Upper lobe of left lung (tissue), 6 donors: ENCODE results near the gene ZSCAN18. TPM values are rescaled to one million over a fixed set of nuclear protein-coding genes. Genes with fewer than 3 reads are reported as not detected.
A peak's percentile ranks its signal among the peaks of the same experiment; 100 is the strongest.

Experiments used
- ATAC-seq, 2 donors: fragments of 200-7000 bp; cut with Tn5 transposase; one replicate each; pipeline ENCODE4 v1.9.1; 2022; ENCODE audit warnings: mild to moderate bottlenecking in 2 of 2, moderate library complexity in 2 of 2; ENCODE audit not compliant: low FRiP score in 2 of 2
- DNase-seq, 2 donors: peaks; one replicate each; pipeline ENCODE4 v3.0.0-alpha.2; 2019 to 2020
- H3K27ac ChIP-seq, 4 donors: fragments of 200-600 bp; sonication (generic); one replicate each; pipeline ENCODE4 v1.5.1; 2016 to 2019
- H3K27me3 ChIP-seq, 4 donors: fragments of 200-600 bp; sonication (generic); one replicate each; pipeline ENCODE4 v1.5.1; 2017 to 2019
- H3K36me3 ChIP-seq, 4 donors: fragments of 200-600 bp; sonication (generic); one replicate each; pipeline ENCODE4 v1.5.1; 2016 to 2019
- H3K4me1 ChIP-seq, 4 donors: fragments of 200-600 bp; sonication (generic); one replicate each; pipeline ENCODE4 v1.5.1; 2018 to 2019
- H3K4me3 ChIP-seq, 4 donors: fragments of 200-600 bp; sonication (generic); one replicate each; pipeline ENCODE4 v1.5.1; 2017 to 2019; ENCODE audit warnings: mild to moderate bottlenecking in 2 of 4, moderate library complexity in 1 of 4
- H3K9me3 ChIP-seq, 4 donors: fragments of 200-600 bp; sonication (generic); one replicate each; pipeline ENCODE4 v1.5.1; 2018 to 2019
- CTCF ChIP-seq, 6 experiments: fragments of 450-650 bp in 4 of 6; fragments of 200-600 bp in 2 of 6; sonication (generic) in 2 of 6; IDR thresholded peaks; one replicate each; pipeline ENCODE4 v1.5.1; 2016 to 2019; ENCODE audit warnings: antibody characterized with exemption in 6 of 6
- EP300 ChIP-seq, 4 donors: sonication (generic); formaldehyde crosslinking; IDR thresholded peaks; one replicate each; pipeline ENCODE4 v1.5.1; 2017; ENCODE audit warnings: antibody characterized with exemption in 4 of 4, control low read depth in 2 of 4
- POLR2A ChIP-seq, 4 donors: fragments of 450-650 bp; IDR thresholded peaks; one replicate each; pipeline ENCODE4 v1.5.1; 2016 to 2017; ENCODE audit warnings: antibody characterized with exemption in 4 of 4, mild to moderate bottlenecking in 2 of 4
- POLR2AphosphoS5 ChIP-seq, 2 donors: sonication (generic); formaldehyde crosslinking; IDR thresholded peaks; one replicate each; pipeline ENCODE4 v1.5.1; 2017; ENCODE audit warnings: antibody characterized with exemption in 2 of 2
- WGBS, 2 donors: methylation state at CpG; one replicate each; pipeline ENCODE4 v1.1.5; 2017 to 2018; 5-methylcytosine and 5-hydroxymethylcytosine counted together
- total RNA-seq, 6 donors: library from RNA; depleted of rRNA in 4 of 6; stranded (reverse); fragments of >200 nt in 4 of 6; gene quantifications; one replicate each; pipeline versions ENCODE4 v1.1.0 to v1.2.1, GENCODE V29; 2016 to 2021
- donor health status: DM: no; HTN: no; CAD: no; lungs with moderate emphysema.
- donor health status: DM: no; HTN: yes; CAD: no; lungs with severe emphysema.

Gene ZSCAN18
- total RNA-seq, 6 donors from 2014 or later, result 30.6 to 116 (median 74.1) TPM

- WGBS, 2 donors, result 6 to 13% methylated on average over 18 to 67 of the region's 77 CpGs
- Histone ChIP-seq H3K36me3 (no peaks in the 10 kb centered on the region), H3K9me3 (peaks cover 65 to 97% (median 94%) of the 10 kb centered on the region in 4 donors), H3K4me3 (no peak overlapping the region), H3K27ac (no peak overlapping the region), H3K27me3 (no peaks in the 10 kb centered on the region), H3K4me1 (no peaks in the 10 kb centered on the region)
- peak in 1 of 2 donors; percentile 19 for ATAC-seq
- TF ChIP-seq POLR2A (IDR thresholded peaks at IDR 0.05), result no peak
- no peak for TF ChIP-seq CTCF (IDR thresholded peaks at IDR 0.05)
- TF ChIP-seq POLR2AphosphoS5 (IDR thresholded peaks at IDR 0.05), result no peak
- TF ChIP-seq EP300 (IDR thresholded peaks at IDR 0.05), result no peak
- DNase-seq, result peak in 1 of 2 donors; percentile 49
These were observed 20.0 kb upstream of the ZSCAN18 start for GRCh38 chr19:58117841-58118575.

GRCh38 chr19:58108546-58108817 lies 10.5 kb upstream of the ZSCAN18 start:
- DNase-seq (no peak), ATAC-seq (no peak)
- Histone ChIP-seq H3K4me1 (no peaks in the 10 kb centered on the region), H3K4me3 (no peak overlapping the region), H3K27ac (no peak overlapping the region), H3K9me3 (peaks cover 55 to 98% (median 91%) of the 10 kb centered on the region in 4 donors), H3K27me3 (no peaks in the 10 kb centered on the region), H3K36me3 (no peaks in the 10 kb centered on the region)
- 84 to 88% methylated on average over 3 of the region's 3 CpGs for WGBS, 2 donors
- TF ChIP-seq EP300 (IDR thresholded peaks at IDR 0.05), result no peak
- TF ChIP-seq POLR2AphosphoS5 (IDR thresholded peaks at IDR 0.05), result no peak
- no peak for TF ChIP-seq POLR2A (IDR thresholded peaks at IDR 0.05)
- no peak for TF ChIP-seq CTCF (IDR thresholded peaks at IDR 0.05)

- H3K27me3 ChIP-seq, result no peaks in the 10 kb centered on the region
- H3K4me1 ChIP-seq, result no peaks in the 10 kb centered on the region
- no peak overlapping the region for H3K4me3 ChIP-seq
- ATAC-seq (no peak), DNase-seq (no peak)
- H3K27ac ChIP-seq, result no peak overlapping the region
- no peaks in the 10 kb centered on the region for H3K36me3 ChIP-seq
- 87 to 88% methylated on average over 7 of the region's 7 CpGs for WGBS, 2 donors
- peaks cover 55 to 98% (median 91%) of the 10 kb centered on the region in 4 donors for H3K9me3 ChIP-seq
- no peak for TF ChIP-seq POLR2AphosphoS5 (IDR thresholded peaks at IDR 0.05)
- no peak for TF ChIP-seq CTCF (IDR thresholded peaks at IDR 0.05)
- TF ChIP-seq POLR2A (IDR thresholded peaks at IDR 0.05), result no peak
- no peak for TF ChIP-seq EP300 (IDR thresholded peaks at IDR 0.05)
These were observed 9.9 kb upstream of the ZSCAN18 start for GRCh38 chr19:58107778-58108545.

- ATAC-seq, result no peak
These were observed 609 bp upstream of the ZSCAN18 start for GRCh38 chr19:58098682-58098998.

More at GRCh38 chr19:58098682-58098998, 609 bp upstream of the ZSCAN18 start:
- Histone ChIP-seq H3K9me3 (peaks cover 0 to 42% (median 31%) of the 10 kb centered on the region in 4 donors), H3K4me3 (peak overlapping the region in 3 of 4 donors; percentile 87 to 99 (median 95)), H3K36me3 (no peaks in the 10 kb centered on the region), H3K27me3 (no peaks in the 10 kb centered on the region), H3K4me1 (peaks cover 6 to 16% (median 10%) of the 10 kb centered on the region in 4 donors), H3K27ac (peak overlapping the region; percentile 94 to 100 (median 97))
- TF ChIP-seq EP300 (IDR thresholded peaks at IDR 0.05) (no peak), POLR2A (IDR thresholded peaks at IDR 0.05) (no peak), POLR2AphosphoS5 (IDR thresholded peaks at IDR 0.05) (no peak), CTCF (IDR thresholded peaks at IDR 0.05) (no peak)
- 6 to 21% methylated on average over 2 of the region's 2 CpGs for WGBS, 2 donors
- DNase-seq, result no peak
